HepG2 (cell line): ENCODE data around the gene CDK6. TPM values are rescaled to one million over a fixed set of nuclear protein-coding genes. Genes with fewer than 3 reads are reported as not detected.

Experiments used
- ARID3A ChIP-seq: IDR thresholded peaks from 2 replicates; pipeline ENCODE4 v1.6.1; 2012; ENCODE audit warnings: low read depth, low read length, improper control_type of control experiment
- BORCS8-MEF2B ChIP-seq: sonication (generic); formaldehyde crosslinking; IDR thresholded peaks from 2 replicates; pipeline ENCODE4 v1.8.0; 2022; ENCODE audit warnings: mild to moderate bottlenecking, missing genetic modification reagents
- GABPB1 ChIP-seq: IDR thresholded peaks from 2 replicates; pipeline ENCODE4 v1.6.1; 2016; ENCODE audit warnings: mild to moderate bottlenecking, missing genetic modification reagents, moderate library complexity, missing compliant biosample characterization
- GMEB2 ChIP-seq: IDR thresholded peaks from 2 replicates; pipeline ENCODE4 v1.6.1; 2016; ENCODE audit warnings: missing biosample characterization, missing genetic modification reagents, low read depth
- HMGXB4 ChIP-seq, 2 experiments: sonication (generic) in 1 of 2; formaldehyde crosslinking in 1 of 2; IDR thresholded peaks; 2 replicates each; pipeline versions ENCODE4 v1.4.0 to v1.6.1; 2018 to 2020; ENCODE audit warnings: missing genetic modification reagents in 2 of 2, borderline replicate concordance in 1 of 2, low read depth in 1 of 2, mild to moderate bottlenecking in 1 of 2, missing biosample characterization in 1 of 2
- HOXA5 ChIP-seq: sonication (generic); formaldehyde crosslinking; IDR thresholded peaks from 2 replicates; pipeline ENCODE4 v1.4.0; 2020; ENCODE audit warnings: missing genetic modification reagents
- PRDM4 ChIP-seq: sonication (generic); formaldehyde crosslinking; IDR thresholded peaks from 2 replicates; pipeline ENCODE4 v1.9.0; 2021; ENCODE audit warnings: missing genetic modification reagents, borderline replicate concordance
- RCOR2 ChIP-seq: IDR thresholded peaks from 2 replicates; pipeline ENCODE4 v1.6.1; 2016; ENCODE audit warnings: missing biosample characterization, missing genetic modification reagents
- SNAPC4 ChIP-seq: sonication (generic); formaldehyde crosslinking; IDR thresholded peaks from 2 replicates; pipeline ENCODE4 v1.4.0; 2020; ENCODE audit warnings: mild to moderate bottlenecking, missing genetic modification reagents
- TSC22D2 ChIP-seq: sonication (generic); formaldehyde crosslinking; IDR thresholded peaks from 2 replicates; pipeline ENCODE4 v1.5.1; 2020; ENCODE audit warnings: missing genetic modification reagents, mild to moderate bottlenecking, borderline replicate concordance
- ZFX ChIP-seq: sonication (generic); formaldehyde crosslinking; IDR thresholded peaks from 2 replicates; pipeline ENCODE4 v1.4.0; 2020; ENCODE audit warnings: mild to moderate bottlenecking, low read depth, missing genetic modification reagents, moderate library complexity
- ZNF3 ChIP-seq: IDR thresholded peaks from 2 replicates; pipeline ENCODE4 v1.7.0; 2017; ENCODE audit warnings: inconsistent platforms
- polyA plus RNA-seq, 8 experiments: library from polyadenylated mRNA; depleted of rRNA in 3 of 8; stranded (reverse) in 7 of 8; unstranded in 1 of 8; fragments of >200 nt; fragmentation: Illumina TruSeq in 4 of 8; extraction: Trizol in 4 of 8; gene quantifications; 2 replicates each; pipeline versions ENCODE4 v1.2.1 to v1.2.3, GENCODE V29; 2011 to 2016; ENCODE audit warnings: low read depth in 4 of 8, missing spikeins in 1 of 8, mixed read lengths in 1 of 8; ENCODE audit not compliant: insufficient read depth in 1 of 8
- total RNA-seq, 5 experiments: library from RNA; depleted of rRNA; stranded (reverse); fragments of >200 nt; fragmentation: Illumina TruSeq; extraction: Trizol; gene quantifications; 2 replicates each; pipeline ENCODE4 v1.2.3, GENCODE V29; 2016; ENCODE audit warnings: low read depth in 1 of 5

CDK6 gene
- total and polyA plus RNA-seq, 2 of the 13 experiments (the other 11 are each of a cell fraction or from before 2014, with no cell fraction given) = 34.6 to 90.8 TPM

GRCh38 chr7:92834507-92835260 lies 1.7 kb downstream of the CDK6 start (continued):
- no peak for TF ChIP-seq TSC22D2 (CRISPR knock-in tag)
- peak; percentile 27; the same call in 1 of the 2 replicates for TF ChIP-seq BORCS8-MEF2B (CRISPR knock-in tag)
- no peak for TF ChIP-seq RCOR2 (CRISPR knock-in tag)
- TF ChIP-seq SNAPC4 (CRISPR knock-in tag) = 0 out of 2 replicates have a peak, but pooled peaks have one; percentile 51
- TF ChIP-seq ARID3A = no peak
- TF ChIP-seq ZNF3 (CRISPR knock-in tag) = no peak
- 0 out of 2 replicates have a peak, but pooled peaks have one; percentile 68 for TF ChIP-seq HOXA5 (CRISPR knock-in tag)
- TF ChIP-seq GMEB2 (CRISPR knock-in tag) = no peak
- TF ChIP-seq PRDM4 (CRISPR knock-in tag) = no peak
- no peak; the same call in 1 of the 2 replicates for TF ChIP-seq ZFX (CRISPR knock-in tag)
- peak in 1 of 2 experiments; percentile 13; a peak in 2 of 4 replicates for TF ChIP-seq HMGXB4 (CRISPR knock-in tag; IDR thresholded peaks at IDR 0.05; ENCODE audit: borderline replicate concordance in 1 of 2, low read depth in 1 of 2)
- TF ChIP-seq GABPB1 (CRISPR knock-in tag) = peak; percentile 45; the same call in 1 of the 2 replicates
